Spleen (tissue), 11 donors: ENCODE measurements around the gene C1orf159. TPM values are rescaled to one million over a fixed set of nuclear protein-coding genes. Genes with fewer than 3 reads are reported as not detected.

Experiments
- DNase-seq: peaks from one replicate; pipeline ENCODE4 v3.0.0-alpha.2; 2020
- H3K27ac ChIP-seq, 8 donors: fragments of 200-600 bp; sonication (generic) in 7 of 8; 1 replicate in 4 of 8; 2 replicates in 4 of 8; pipeline versions ENCODE4 v1.5.0 to v1.8.0; 2016 to 2021; ENCODE audit warnings: inconsistent platforms in 4 of 8, mild to moderate bottlenecking in 4 of 8, moderate library complexity in 1 of 8
- H3K27me3 ChIP-seq, 7 donors: fragments of 200-600 bp; sonication (generic) in 6 of 7; replicated peaks in 1 of 7; 1 replicate in 4 of 7; 2 replicates in 3 of 7; pipeline versions ENCODE4 v1.5.0 to v1.8.0; 2016 to 2021; ENCODE audit warnings: inconsistent platforms in 3 of 7, mild to moderate bottlenecking in 1 of 7
- H3K36me3 ChIP-seq, 6 donors: fragments of 200-600 bp; sonication (generic) in 5 of 6; 1 replicate in 4 of 6; 2 replicates in 2 of 6; pipeline versions ENCODE4 v1.5.0 to v1.8.0; 2016 to 2021; ENCODE audit warnings: inconsistent platforms in 2 of 6
- H3K4me1 ChIP-seq, 6 donors: fragments of 200-600 bp; sonication (generic) in 5 of 6; 1 replicate in 3 of 6; 2 replicates in 3 of 6; pipeline versions ENCODE4 v1.5.0 to v1.8.0; 2016 to 2021; ENCODE audit warnings: inconsistent platforms in 3 of 6
- H3K4me3 ChIP-seq, 8 donors: fragments of 200-600 bp; sonication (generic) in 7 of 8; 1 replicate in 4 of 8; 2 replicates in 4 of 8; pipeline versions ENCODE4 v1.5.0 to v1.8.0; 2016 to 2021; ENCODE audit warnings: inconsistent platforms in 4 of 8, mild to moderate bottlenecking in 4 of 8, moderate library complexity in 2 of 8
- H3K9me3 ChIP-seq, 8 donors: fragments of 200-600 bp; sonication (generic) in 7 of 8; 1 replicate in 4 of 8; 2 replicates in 4 of 8; pipeline versions ENCODE4 v1.5.0 to v1.8.0; 2016 to 2021; ENCODE audit warnings: inconsistent platforms in 4 of 8
- CTCF ChIP-seq, 11 experiments: fragments of 200-600 bp in 7 of 11; fragments of 450-650 bp in 4 of 11; sonication (generic) in 4 of 11; IDR thresholded peaks in 8 of 11; conservative IDR thresholded peaks in 3 of 11; 1 replicate in 7 of 11; 2 replicates in 4 of 11; pipeline versions ENCODE4 v1.4.0 to v1.8.0; 2016 to 2021; ENCODE audit warnings: antibody characterized with exemption in 11 of 11, inconsistent platforms in 4 of 11, mild to moderate bottlenecking in 1 of 11
- POLR2A ChIP-seq, 3 donors: fragments of 450-650 bp; IDR thresholded peaks; one replicate each; pipeline ENCODE4 v1.5.1; 2017; ENCODE audit warnings: antibody characterized with exemption in 3 of 3, mild to moderate bottlenecking in 1 of 3
- POLR2AphosphoS5 ChIP-seq, 3 donors: sonication (generic); formaldehyde crosslinking; IDR thresholded peaks; one replicate each; pipeline ENCODE4 v1.5.1; 2017; ENCODE audit warnings: antibody characterized with exemption in 3 of 3
- WGBS, 5 donors: extraction: QIAGEN DNeasy Blood & Tissue Kit in 3 of 5; methylation state at CpG; one replicate each; pipeline versions ENCODE4 v1.1.5 to v1.1.7; 2013 to 2018; 5-methylcytosine and 5-hydroxymethylcytosine counted together
- intact Hi-C: fragments of 100-400 bp; cut with DNase I; formaldehyde crosslinking; loops from one replicate; pipeline ENCODE4 v1.15.0; 2023; ENCODE audit warnings: low total_unique reads
- polyA plus RNA-seq, 3 donors: library from polyadenylated mRNA; stranded (reverse); fragments of 200-250 nt; gene quantifications; one replicate each; pipeline ENCODE4 v1.2.1, GENCODE V29; 2013
- total RNA-seq, 7 donors: library from RNA; depleted of rRNA in 3 of 7; stranded (reverse); fragments of >200 nt in 3 of 7; fragmentation: NEBNext Ultra II Directional in 4 of 7; extraction: Animal tissue kit (Norgen Biotek cat#: 25700) in 4 of 7; gene quantifications; one replicate each; pipeline versions ENCODE4 v1.1.0 to v1.2.1, GENCODE V29; 2016 to 2021
- donor health status: healthy with polysubstance abuse.
- donor health status: DM: no; HTN: no; CAD: no; lungs with moderate emphysema.
- donor health status: DM: no; HTN: no; CAD: no.
- donor health status: Bipolar disorder and iron deficiency.
- donor health status: healthy.
- donor health status: DM: no; HTN: no; CAD: no.
- donor health status: DM: yes; HTN: yes; CAD: no.

Gene C1orf159
- total and polyA plus RNA-seq, 10 donors: 8.5 to 25.7 (median 18.8) TPM

- H3K9me3 ChIP-seq: peaks cover 0 to 4% (median 3%) of the 10 kb centered on the region in 8 donors
- 93 to 96% (median 95%) methylated on average over 7 of the region's 7 CpGs for WGBS, 5 donors
- intact Hi-C loops: no loop called here
- peaks cover 0 to 6% (median 0%) of the 10 kb centered on the region in 6 donors for H3K36me3 ChIP-seq
- DNase-seq: no peak
- H3K4me3 ChIP-seq: no peak overlapping the region
- H3K27ac ChIP-seq: no peak overlapping the region
- TF ChIP-seq POLR2AphosphoS5 (IDR thresholded peaks at IDR 0.05): no peak
- no peak for TF ChIP-seq CTCF (IDR thresholded peaks at IDR 0.05 in 8 of 11, conservative IDR thresholded peaks at IDR 0.05 in 3 of 11)
- no peak for TF ChIP-seq POLR2A (IDR thresholded peaks at IDR 0.05)
- no peaks in the 10 kb centered on the region for H3K27me3 ChIP-seq
- no peaks in the 10 kb centered on the region for H3K4me1 ChIP-seq
Measured at GRCh38 chr1:1094981-1095380, 20.9 kb downstream of the C1orf159 start.

GRCh38 chr1:1093610-1093943 lies 22.3 kb downstream of the C1orf159 start:
- intact Hi-C loops: no loop called here
- TF ChIP-seq POLR2AphosphoS5 (IDR thresholded peaks at IDR 0.05) (no peak), CTCF (IDR thresholded peaks at IDR 0.05 in 8 of 11, conservative IDR thresholded peaks at IDR 0.05 in 3 of 11) (no peak), POLR2A (IDR thresholded peaks at IDR 0.05) (no peak)
- H3K27ac ChIP-seq: peak overlapping the region in 2 of 8 donors; percentile 25 to 48
- H3K27me3 ChIP-seq: no peaks in the 10 kb centered on the region
- WGBS, 5 donors: 88 to 95% (median 91%) methylated on average over 10 of the region's 10 CpGs
- no peak for DNase-seq
- no peaks in the 10 kb centered on the region for H3K9me3 ChIP-seq
- H3K36me3 ChIP-seq: peaks cover 0 to 10% (median 0%) of the 10 kb centered on the region in 6 donors
- no peak overlapping the region for H3K4me3 ChIP-seq
- H3K4me1 ChIP-seq: no peaks in the 10 kb centered on the region

GRCh38 chr1:1092894-1093609 lies 22.8 kb downstream of the C1orf159 start:
- Histone ChIP-seq H3K9me3 (no peaks in the 10 kb centered on the region), H3K36me3 (peaks cover 0 to 10% (median 0%) of the 10 kb centered on the region in 6 donors), H3K4me3 (no peak overlapping the region), H3K27me3 (no peaks in the 10 kb centered on the region), H3K4me1 (no peaks in the 10 kb centered on the region), H3K27ac (peak overlapping the region in 2 of 8 donors; percentile 46 to 48)
- peak; percentile 74 for DNase-seq
- WGBS, 5 donors: 82 to 90% (median 88%) methylated on average over 14 of the region's 14 CpGs
- no peak for TF ChIP-seq CTCF (IDR thresholded peaks at IDR 0.05 in 8 of 11, conservative IDR thresholded peaks at IDR 0.05 in 3 of 11)
- TF ChIP-seq POLR2AphosphoS5 (IDR thresholded peaks at IDR 0.05): no peak
- no peak for TF ChIP-seq POLR2A (IDR thresholded peaks at IDR 0.05)
- intact Hi-C loops: no loop called here

- TF ChIP-seq CTCF (IDR thresholded peaks at IDR 0.05 in 8 of 11, conservative IDR thresholded peaks at IDR 0.05 in 3 of 11): no peak
- no peak for TF ChIP-seq POLR2AphosphoS5 (IDR thresholded peaks at IDR 0.05)
- TF ChIP-seq POLR2A (IDR thresholded peaks at IDR 0.05): no peak
- H3K36me3 ChIP-seq: peaks cover 0 to 10% (median 0%) of the 10 kb centered on the region in 6 donors
- no peaks in the 10 kb centered on the region for H3K9me3 ChIP-seq
- H3K27me3 ChIP-seq: no peaks in the 10 kb centered on the region
- DNase-seq: peak; percentile 66
- peak overlapping the region in 2 of 8 donors; percentile 6 to 46 for H3K27ac ChIP-seq
- H3K4me1 ChIP-seq: no peaks in the 10 kb centered on the region
- H3K4me3 ChIP-seq: no peak overlapping the region
- intact Hi-C loops: no loop called here
- WGBS, 5 donors: 86 to 94% (median 93%) methylated on average over 23 to 28 of the region's 28 CpGs
Measured at GRCh38 chr1:1092149-1092855, 23.6 kb downstream of the C1orf159 start.
